ENCODE measurements around the gene TMPRSS11A. TPM values are rescaled to one million over a fixed set of nuclear protein-coding genes. Genes with fewer than 3 reads are reported as not detected.

TMPRSS11A gene, protein sequence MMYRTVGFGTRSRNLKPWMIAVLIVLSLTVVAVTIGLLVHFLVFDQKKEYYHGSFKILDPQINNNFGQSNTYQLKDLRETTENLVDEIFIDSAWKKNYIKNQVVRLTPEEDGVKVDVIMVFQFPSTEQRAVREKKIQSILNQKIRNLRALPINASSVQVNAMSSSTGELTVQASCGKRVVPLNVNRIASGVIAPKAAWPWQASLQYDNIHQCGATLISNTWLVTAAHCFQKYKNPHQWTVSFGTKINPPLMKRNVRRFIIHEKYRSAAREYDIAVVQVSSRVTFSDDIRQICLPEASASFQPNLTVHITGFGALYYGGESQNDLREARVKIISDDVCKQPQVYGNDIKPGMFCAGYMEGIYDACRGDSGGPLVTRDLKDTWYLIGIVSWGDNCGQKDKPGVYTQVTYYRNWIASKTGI
- total RNA-seq = not detected in 2 replicates

GRCh38 chr4:67963356-67963755 is at the start of gene TMPRSS11A:
Gene TMPRSS11A (minus strand): TSS chr4:67963493. CDS start chr4:67963393, 100 bp downstream.

DNA sequence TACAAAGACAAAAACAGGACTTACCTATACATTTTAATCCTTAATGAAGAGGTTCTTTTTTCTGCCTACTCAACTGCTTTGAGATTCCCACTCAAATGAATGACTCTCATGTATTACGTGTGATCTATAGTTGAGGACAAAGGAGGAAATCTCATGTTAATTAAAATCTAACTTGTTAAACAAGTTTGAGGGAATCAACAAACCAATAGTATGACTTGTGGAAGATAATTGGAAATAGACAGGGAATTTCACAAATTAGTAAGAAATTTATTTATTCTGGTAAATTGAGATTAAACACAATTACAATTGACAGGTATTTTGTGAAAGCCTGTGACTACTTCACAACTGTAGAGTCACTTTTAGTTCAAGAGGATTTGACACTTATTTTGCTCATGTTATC is 79.4 kb downstream of the TMPRSS11A start, which contains the start of gene TMPRSS11D:
TSS of gene TMPRSS11D (minus strand) at position 101 of the 400 bp plus-strand sequence. CDS start at position 32, 69 bp downstream.

Other genes with a start within 250 kb of the TMPRSS11A start
- gene GNRHR, start 209.1 kb downstream of the TMPRSS11A start, total RNA-seq = not detected in 2 replicates
- gene TMPRSS11D, start 79.5 kb downstream of the TMPRSS11A start, total RNA-seq = 0.16 TPM in 1 of 2 replicates, not detected in the other
- gene TMPRSS11F, start 166.4 kb upstream of the TMPRSS11A start, total RNA-seq = not detected in 2 replicates